Colonic mucosa (tissue), 4 donors: Measurements from ENCODE around the gene SNX30. TPM values are rescaled to one million over a fixed set of nuclear protein-coding genes. Genes with fewer than 3 reads are reported as not detected.

Experiments
- DNase-seq: peaks from one replicate; pipeline ENCODE4 v3.0.0-alpha.2; 2020
- H3K27ac ChIP-seq: fragments of 200-600 bp; one replicate; pipeline ENCODE4 v1.8.0; 2021
- H3K27me3 ChIP-seq: fragments of 200-600 bp; one replicate; pipeline ENCODE4 v1.8.0; 2021
- H3K36me3 ChIP-seq: fragments of 200-600 bp; one replicate; pipeline ENCODE4 v1.8.0; 2021
- H3K4me1 ChIP-seq: fragments of 200-600 bp; one replicate; pipeline ENCODE4 v1.8.0; 2021; ENCODE audit warnings: mild to moderate bottlenecking
- H3K4me3 ChIP-seq: fragments of 200-600 bp; one replicate; pipeline ENCODE4 v1.8.0; 2021
- H3K9ac ChIP-seq, 2 donors: one replicate each; pipeline ENCODE4 v1.7.0; 2013; ENCODE audit warnings: control low read depth in 2 of 2, low read depth in 2 of 2, low read length in 2 of 2
- H3K9me3 ChIP-seq: fragments of 200-600 bp; one replicate; pipeline ENCODE4 v1.8.0; 2021
- CTCF ChIP-seq: fragments of 200-600 bp; IDR thresholded peaks from one replicate; pipeline ENCODE4 v1.8.0; 2022; ENCODE audit warnings: antibody characterized with exemption, mild to moderate bottlenecking
- intact Hi-C: fragments of 100-400 bp; cut with DNase I; formaldehyde crosslinking; loops from one replicate; pipeline ENCODE4 v1.14.1; 2022
- total RNA-seq, 2 donors: library from RNA; stranded (reverse); fragmentation: NEBNext Ultra II Directional in 1 of 2; extraction: Animal tissue kit (Norgen Biotek cat#: 25700) in 1 of 2; gene quantifications; one replicate each; pipeline ENCODE4 v1.2.1, GENCODE V29; 2021
- donor health status: healthy.
- donor health status: DM: no; HTN: no; CAD: no.
- donor health status: DM: no; HTN: no; CAD: no.

Gene SNX30
- total RNA-seq, 2 donors from 2014 or later, result 17.1 to 30.3 TPM

- peak; percentile 41 for DNase-seq
- no peak overlapping the region for H3K27ac ChIP-seq
- no peaks in the 10 kb centered on the region for H3K27me3 ChIP-seq
- H3K9me3 ChIP-seq, result no peaks in the 10 kb centered on the region
- H3K36me3 ChIP-seq, result no peaks in the 10 kb centered on the region
- no peak overlapping the region for H3K4me3 ChIP-seq
- peaks cover 7% of the 10 kb centered on the region for H3K4me1 ChIP-seq
- no peak for TF ChIP-seq CTCF
- H3K9ac ChIP-seq, result no peak overlapping the region
- intact Hi-C loops, result no loop called here
Measured at GRCh38 chr9:112838342-112838741, 87.8 kb downstream of the SNX30 start.

GRCh38 chr9:112839331-112839730 is 88.8 kb downstream of the SNX30 start:
- no peak for TF ChIP-seq CTCF
- H3K36me3 ChIP-seq, result no peaks in the 10 kb centered on the region
- H3K4me1 ChIP-seq, result peaks cover 7% of the 10 kb centered on the region
- no peaks in the 10 kb centered on the region for H3K27me3 ChIP-seq
- DNase-seq, result no peak
- H3K9ac ChIP-seq, result no peak overlapping the region
- intact Hi-C loops, result no loop called here
- H3K4me3 ChIP-seq, result no peak overlapping the region
- H3K27ac ChIP-seq, result no peak overlapping the region
- no peaks in the 10 kb centered on the region for H3K9me3 ChIP-seq

GRCh38 chr9:112841261-112841660 is 90.7 kb downstream of the SNX30 start:
- no peak for DNase-seq

DNA sequence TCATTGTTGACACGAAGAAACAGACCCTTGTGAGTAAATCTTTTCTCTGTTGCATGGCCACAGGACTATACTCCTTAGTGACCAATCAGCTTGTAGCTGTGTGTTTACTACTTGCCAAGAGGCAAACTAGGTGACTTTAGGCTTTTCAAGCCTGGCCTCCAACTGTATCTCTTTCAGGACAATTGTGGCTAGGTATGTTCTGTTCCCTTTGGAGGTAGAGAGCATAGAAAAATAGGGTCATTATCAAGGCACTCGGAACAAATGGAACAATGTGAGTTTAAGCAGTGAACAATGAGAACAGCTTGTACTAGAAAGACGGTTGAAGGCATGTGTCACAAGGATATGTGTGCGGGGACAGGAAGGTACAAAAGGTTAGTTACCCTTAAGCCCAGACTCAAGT is 92.0 kb downstream of the SNX30 start:
- intact Hi-C loops, result no loop called here

More at GRCh38 chr9:112841261-112841660, 90.7 kb downstream of the SNX30 start:
- Histone ChIP-seq H3K4me1 (peaks cover 7% of the 10 kb centered on the region), H3K9me3 (no peaks in the 10 kb centered on the region), H3K9ac (peak overlapping the region in 1 of 2 donors; percentile 13), H3K36me3 (no peaks in the 10 kb centered on the region), H3K4me3 (no peak overlapping the region), H3K27me3 (no peaks in the 10 kb centered on the region), H3K27ac (no peak overlapping the region)
- intact Hi-C loops, result no loop called here
- no peak for TF ChIP-seq CTCF

GRCh38 chr9:112844771-112845542 is 94.4 kb downstream of the SNX30 start:
- DNase-seq, result peak; percentile 89
- peak; percentile 99 for TF ChIP-seq CTCF
- intact Hi-C loops, result loop anchor here (2.0 kb wide), 1 partner anchor 58 kb away; no protein-coding TSS in a partner anchor
- H3K9me3 ChIP-seq, result no peaks in the 10 kb centered on the region
- no peaks in the 10 kb centered on the region for H3K27me3 ChIP-seq
- no peak overlapping the region for H3K9ac ChIP-seq
- no peaks in the 10 kb centered on the region for H3K36me3 ChIP-seq
- H3K27ac ChIP-seq, result no peak overlapping the region
- no peak overlapping the region for H3K4me3 ChIP-seq
- no peaks in the 10 kb centered on the region for H3K4me1 ChIP-seq

More for the DNA sequence above, 92.0 kb downstream of the SNX30 start:
- no peaks in the 10 kb centered on the region for H3K27me3 ChIP-seq
- H3K9ac ChIP-seq, result no peak overlapping the region
- no peak overlapping the region for H3K4me3 ChIP-seq
- no peak for TF ChIP-seq CTCF
- DNase-seq, result no peak
- H3K36me3 ChIP-seq, result no peaks in the 10 kb centered on the region
- H3K4me1 ChIP-seq, result no peaks in the 10 kb centered on the region
- no peak overlapping the region for H3K27ac ChIP-seq
- H3K9me3 ChIP-seq, result no peaks in the 10 kb centered on the region
